Small intestine (tissue), 7 donors: Measurements from ENCODE around the gene ASCL2. TPM values are rescaled to one million over a fixed set of nuclear protein-coding genes. Genes with fewer than 3 reads are reported as not detected.

Experiments
- DNase-seq, 2 donors: peaks; one replicate each; pipeline versions ENCODE4 v3.0.0 to v3.0.0-alpha.2; 2013
- FAIRE-seq: peaks from 2 replicates; lab custom pipeline; 2012; peaks lifted over from hg19 to GRCh38; lab: Jason Lieb, UNC
- H3K27ac ChIP-seq, 3 donors: one replicate each; pipeline ENCODE4 v1.5.1; 2013; ENCODE audit warnings: low read length in 2 of 3, mild to moderate bottlenecking in 2 of 3, control low read depth in 1 of 3, inconsistent platforms in 1 of 3, low read depth in 1 of 3, moderate library complexity in 1 of 3
- H3K27me3 ChIP-seq, 3 donors: one replicate each; pipeline ENCODE4 v1.6.1; 2013; ENCODE audit warnings: low read length in 3 of 3, inconsistent platforms in 1 of 3; ENCODE audit not compliant: control insufficient read depth in 3 of 3, insufficient read depth in 3 of 3
- H3K36me3 ChIP-seq, 3 donors: one replicate each; pipeline ENCODE4 v1.6.1; 2013; ENCODE audit warnings: low read length in 3 of 3, inconsistent platforms in 1 of 3, low read depth in 1 of 3, mild to moderate bottlenecking in 1 of 3, moderate library complexity in 1 of 3; ENCODE audit not compliant: control insufficient read depth in 3 of 3, insufficient read depth in 2 of 3
- H3K4me1 ChIP-seq, 3 donors: one replicate each; pipeline ENCODE4 v1.6.1; 2013; ENCODE audit warnings: low read length in 2 of 3, inconsistent platforms in 1 of 3, low read depth in 1 of 3, mild to moderate bottlenecking in 1 of 3, moderate library complexity in 1 of 3; ENCODE audit not compliant: control insufficient read depth in 3 of 3, insufficient read depth in 2 of 3
- H3K4me3 ChIP-seq, 3 donors: one replicate each; pipeline ENCODE4 v1.5.1; 2013; ENCODE audit warnings: low read length in 3 of 3, control low read depth in 1 of 3, inconsistent platforms in 1 of 3, low read depth in 1 of 3, mild to moderate bottlenecking in 1 of 3, moderate library complexity in 1 of 3
- H3K9me3 ChIP-seq, 2 donors: one replicate each; pipeline ENCODE4 v1.6.1; 2013; ENCODE audit warnings: low read depth in 1 of 2, low read length in 1 of 2; ENCODE audit not compliant: control insufficient read depth in 2 of 2, insufficient read depth in 1 of 2
- WGBS, 3 donors: extraction: QIAGEN DNeasy Blood & Tissue Kit; methylation state at CpG; one replicate each; pipeline ENCODE4 v1.1.7; 2013; 5-methylcytosine and 5-hydroxymethylcytosine counted together
- polyA plus RNA-seq, 4 donors: library from polyadenylated mRNA; stranded (reverse) in 3 of 4; unstranded in 1 of 4; fragments of 200-250 nt in 3 of 4; fragments of 120-200 nt in 1 of 4; gene quantifications; one replicate each; pipeline versions ENCODE4 v1.2.1 to v1.2.3, GENCODE V29; 2013
- donor health status: healthy with polysubstance abuse.
- donor health status: control.
- donor health status: control.
- donor health status: Bipolar disorder and iron deficiency.
- donor health status: healthy.

Gene ASCL2
- polyA plus RNA-seq, 4 donors = 0.89 to 16.5 (median 9.4) TPM

DNA sequence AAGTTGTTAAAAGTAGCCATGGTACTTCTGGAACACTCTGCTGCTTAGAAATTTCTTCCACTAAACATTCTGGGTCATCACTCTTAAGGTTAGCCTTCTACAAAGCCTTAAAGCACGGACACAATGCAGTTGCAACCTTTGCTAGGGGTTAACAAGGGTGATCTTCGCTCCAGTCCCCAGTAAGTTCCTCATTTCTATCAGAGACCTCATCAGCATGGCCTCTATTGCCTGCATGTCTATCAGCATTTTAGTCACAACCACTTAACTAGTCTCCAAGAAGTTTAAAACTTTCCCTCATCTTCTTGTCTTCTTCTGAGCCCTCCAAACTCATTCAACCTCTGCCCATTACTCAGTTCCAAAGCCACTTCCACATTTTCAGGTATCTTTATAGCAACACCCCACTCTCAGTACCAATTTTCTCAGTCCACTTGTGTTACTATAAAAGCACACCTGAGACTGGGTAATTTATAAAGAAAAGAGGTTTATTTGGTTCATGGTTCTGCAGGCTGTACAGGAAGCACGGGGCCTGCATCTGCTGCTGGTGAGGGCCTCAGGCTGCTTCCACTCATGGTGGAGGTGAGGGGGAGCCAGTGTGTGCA is 50.1 kb downstream of the ASCL2 start:
- Histone ChIP-seq H3K4me3 (no peak overlapping the region), H3K9me3 (peaks cover 0 to 28% of the 10 kb centered on the region in 2 donors), H3K4me1 (peaks cover 2 to 28% (median 2%) of the 10 kb centered on the region in 3 donors), H3K27ac (no peak overlapping the region), H3K27me3 (no peaks in the 10 kb centered on the region), H3K36me3 (no peaks in the 10 kb centered on the region)
- FAIRE-seq = no peak
- 78 to 89% (median 78%) methylated on average over 3 of the region's 3 CpGs for WGBS, 3 donors
- no peak for DNase-seq

- DNase-seq (no peak), FAIRE-seq (no peak)
- Histone ChIP-seq H3K27me3 (no peaks in the 10 kb centered on the region), H3K9me3 (peaks cover 0 to 23% of the 10 kb centered on the region in 2 donors), H3K4me1 (peaks cover 2 to 30% (median 2%) of the 10 kb centered on the region in 3 donors), H3K36me3 (no peaks in the 10 kb centered on the region), H3K27ac (no peak overlapping the region), H3K4me3 (no peak overlapping the region)
- WGBS, 3 donors = 62 to 78% (median 63%) methylated on average over 6 of the region's 6 CpGs
Measured at GRCh38 chr11:2219318-2220017, 50.9 kb downstream of the ASCL2 start.

Other genes with a start within 250 kb of the ASCL2 start
- gene IGF2, start 131.2 kb downstream of the ASCL2 start, polyA plus RNA-seq = 100 to 1,000 TPM in 1 of 4 donors, 10 to 100 TPM in 1, under 1 TPM in 2; 0.45 to 183 (median 10.6) TPM
- gene INS, start 109.4 kb downstream of the ASCL2 start, polyA plus RNA-seq = 100 to 1,000 TPM in 1 of 4 donors, 10 to 100 TPM in 1, 1 to 10 TPM in 1, under 1 TPM in 1; 0.58 to 124 (median 31.0) TPM
- gene TH, start 98.8 kb downstream of the ASCL2 start, polyA plus RNA-seq = 1 to 10 TPM in 1 of 4 donors, under 1 TPM in 1, not detected in 2; 0.10 to 1.7 TPM
- gene C11orf21, start 31.3 kb upstream of the ASCL2 start, polyA plus RNA-seq = 10 to 100 TPM in 1 of 4 donors, under 1 TPM in 2, not detected in 1; 0.22 to 12.2 (median 0.58) TPM
- gene TSPAN32, start 31.4 kb upstream of the ASCL2 start, polyA plus RNA-seq = 10 to 100 TPM in 1 of 4 donors, under 1 TPM in 1, not detected in 2; 0.36 to 47.7 TPM
- gene CD81, start 106.7 kb upstream of the ASCL2 start, polyA plus RNA-seq = 100 to 1,000 TPM in 2 of 4 donors, 10 to 100 TPM in 2; 11.0 to 285 (median 134) TPM
- gene TSSC4, start 130.2 kb upstream of the ASCL2 start, polyA plus RNA-seq = 100 to 1,000 TPM in 1 of 4 donors, 10 to 100 TPM in 3; 24.2 to 113 (median 63.3) TPM
- gene TRPM5, start 173.9 kb upstream of the ASCL2 start, polyA plus RNA-seq = 1 to 10 TPM; 1.3 to 10.0 (median 2.9) TPM
- gene KCNQ1, start 174.4 kb upstream of the ASCL2 start, polyA plus RNA-seq = 10 to 100 TPM; 18.4 to 54.4 (median 21.3) TPM